Measurements from ENCODE around the gene RC3H2.

Gene RC3H2, protein sequence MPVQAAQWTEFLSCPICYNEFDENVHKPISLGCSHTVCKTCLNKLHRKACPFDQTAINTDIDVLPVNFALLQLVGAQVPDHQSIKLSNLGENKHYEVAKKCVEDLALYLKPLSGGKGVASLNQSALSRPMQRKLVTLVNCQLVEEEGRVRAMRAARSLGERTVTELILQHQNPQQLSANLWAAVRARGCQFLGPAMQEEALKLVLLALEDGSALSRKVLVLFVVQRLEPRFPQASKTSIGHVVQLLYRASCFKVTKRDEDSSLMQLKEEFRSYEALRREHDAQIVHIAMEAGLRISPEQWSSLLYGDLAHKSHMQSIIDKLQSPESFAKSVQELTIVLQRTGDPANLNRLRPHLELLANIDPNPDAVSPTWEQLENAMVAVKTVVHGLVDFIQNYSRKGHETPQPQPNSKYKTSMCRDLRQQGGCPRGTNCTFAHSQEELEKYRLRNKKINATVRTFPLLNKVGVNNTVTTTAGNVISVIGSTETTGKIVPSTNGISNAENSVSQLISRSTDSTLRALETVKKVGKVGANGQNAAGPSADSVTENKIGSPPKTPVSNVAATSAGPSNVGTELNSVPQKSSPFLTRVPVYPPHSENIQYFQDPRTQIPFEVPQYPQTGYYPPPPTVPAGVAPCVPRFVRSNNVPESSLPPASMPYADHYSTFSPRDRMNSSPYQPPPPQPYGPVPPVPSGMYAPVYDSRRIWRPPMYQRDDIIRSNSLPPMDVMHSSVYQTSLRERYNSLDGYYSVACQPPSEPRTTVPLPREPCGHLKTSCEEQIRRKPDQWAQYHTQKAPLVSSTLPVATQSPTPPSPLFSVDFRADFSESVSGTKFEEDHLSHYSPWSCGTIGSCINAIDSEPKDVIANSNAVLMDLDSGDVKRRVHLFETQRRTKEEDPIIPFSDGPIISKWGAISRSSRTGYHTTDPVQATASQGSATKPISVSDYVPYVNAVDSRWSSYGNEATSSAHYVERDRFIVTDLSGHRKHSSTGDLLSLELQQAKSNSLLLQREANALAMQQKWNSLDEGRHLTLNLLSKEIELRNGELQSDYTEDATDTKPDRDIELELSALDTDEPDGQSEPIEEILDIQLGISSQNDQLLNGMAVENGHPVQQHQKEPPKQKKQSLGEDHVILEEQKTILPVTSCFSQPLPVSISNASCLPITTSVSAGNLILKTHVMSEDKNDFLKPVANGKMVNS

DNA sequence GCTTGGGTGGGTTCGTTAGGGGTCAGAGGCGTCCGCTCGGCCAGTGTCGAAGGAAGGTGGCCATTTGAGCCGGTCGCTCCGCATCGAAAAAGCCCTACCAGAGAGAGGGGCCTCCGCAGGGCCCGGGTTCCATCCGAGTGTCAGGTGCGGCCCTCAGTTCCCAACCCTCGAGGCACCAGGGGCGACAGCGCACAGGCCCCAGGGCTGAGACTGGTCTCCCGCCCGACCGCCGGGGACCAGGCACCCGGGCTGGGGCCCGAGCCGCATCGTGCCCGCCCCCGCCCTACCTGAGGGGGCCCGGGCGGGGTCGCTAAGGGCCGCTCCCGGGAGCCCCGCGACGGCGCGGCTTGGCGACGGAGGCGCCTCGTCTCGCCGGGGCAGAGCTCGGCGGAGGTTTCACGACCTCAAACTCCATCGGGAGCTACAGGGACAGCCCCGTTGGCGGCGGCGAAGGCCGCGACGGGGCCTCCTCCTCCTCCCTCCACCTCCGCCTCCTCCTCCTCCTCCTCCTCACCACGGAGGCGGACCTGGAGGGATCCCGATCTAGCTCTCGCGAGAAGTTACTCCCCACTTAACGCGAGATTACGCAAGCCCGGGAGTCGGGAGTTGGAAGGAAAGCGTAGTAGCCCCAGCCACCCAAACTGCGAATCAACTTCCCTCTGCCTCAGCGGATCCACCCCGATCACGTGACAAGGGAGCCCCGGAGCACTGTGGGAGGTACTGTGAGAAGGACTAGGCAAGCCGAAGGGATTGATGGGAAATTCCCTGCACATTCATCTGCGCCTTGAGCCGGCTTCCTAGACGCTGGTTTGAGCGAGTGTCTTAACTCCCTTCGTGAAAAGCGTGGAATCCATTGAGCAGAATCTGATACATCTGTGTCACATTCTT lies at the start of gene RC3H2:
RC3H2 (minus strand) TSS at position 537 of the 888 bp plus-strand sequence. CDS start 7,850 bp downstream, outside the sequence.
- DNase-seq, result peak; percentile 95

DNA sequence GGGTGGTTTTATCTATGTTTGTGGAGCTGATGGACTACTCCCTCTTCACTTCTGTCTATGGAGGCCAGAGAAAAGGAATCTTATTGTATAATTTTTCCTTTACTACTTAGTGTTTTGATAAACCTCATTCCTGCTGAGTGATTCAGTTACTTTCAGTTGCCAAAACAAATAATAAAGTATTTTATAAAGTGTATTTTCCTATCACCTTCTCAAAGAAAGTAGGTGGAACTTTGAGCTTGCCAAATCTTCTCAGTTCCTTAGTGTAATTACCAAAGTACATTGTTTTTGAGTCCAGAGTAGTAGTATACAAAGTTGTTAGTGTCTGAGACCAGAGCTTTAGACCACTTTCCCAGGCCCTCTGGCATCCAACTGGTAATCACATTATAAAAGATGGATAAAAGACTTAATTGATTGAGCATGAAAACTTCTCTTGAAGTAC lies 49.1 kb upstream of the RC3H2 start:
- DNase-seq, result no peak

DNA sequence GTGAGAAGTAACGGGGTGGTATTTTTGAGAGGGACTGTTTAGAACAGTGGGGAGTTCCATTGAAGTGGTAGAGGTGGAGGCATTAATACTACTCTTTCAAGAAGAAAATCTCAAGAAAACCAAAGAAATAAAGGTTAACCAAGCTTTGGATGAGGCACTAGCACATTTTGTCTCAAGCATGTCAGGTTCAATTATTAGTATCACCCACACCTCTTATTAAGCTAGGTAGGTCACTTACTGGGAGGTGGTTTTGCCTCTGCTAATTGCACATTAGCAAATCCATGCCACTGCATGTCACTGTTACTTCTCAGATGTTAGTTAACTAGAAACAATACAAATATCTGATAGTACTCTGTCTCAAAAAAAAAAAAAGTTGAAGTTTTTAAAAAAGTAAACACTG lies 45.9 kb upstream of the RC3H2 start:
- DNase-seq, result no peak

DNA sequence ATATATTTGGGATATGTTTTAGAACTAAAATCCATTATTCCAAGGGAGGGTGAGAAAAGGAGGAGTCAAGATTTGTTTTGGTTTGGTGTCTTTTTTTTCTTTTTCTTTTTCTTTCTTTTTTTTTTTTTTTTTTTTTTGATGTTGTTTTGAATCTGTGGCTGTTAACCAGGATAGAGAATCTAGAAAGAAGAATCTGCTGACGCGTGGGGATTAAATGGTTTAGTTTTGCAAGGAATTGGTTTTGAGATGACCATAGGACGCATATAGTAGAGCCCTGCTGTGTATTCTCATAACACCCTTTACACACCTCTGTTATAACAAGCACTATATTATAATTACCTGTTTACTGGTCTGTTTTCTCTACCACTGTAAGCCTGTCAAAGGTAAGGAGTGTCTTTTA lies 45.1 kb upstream of the RC3H2 start:
- no peak for DNase-seq

DNA sequence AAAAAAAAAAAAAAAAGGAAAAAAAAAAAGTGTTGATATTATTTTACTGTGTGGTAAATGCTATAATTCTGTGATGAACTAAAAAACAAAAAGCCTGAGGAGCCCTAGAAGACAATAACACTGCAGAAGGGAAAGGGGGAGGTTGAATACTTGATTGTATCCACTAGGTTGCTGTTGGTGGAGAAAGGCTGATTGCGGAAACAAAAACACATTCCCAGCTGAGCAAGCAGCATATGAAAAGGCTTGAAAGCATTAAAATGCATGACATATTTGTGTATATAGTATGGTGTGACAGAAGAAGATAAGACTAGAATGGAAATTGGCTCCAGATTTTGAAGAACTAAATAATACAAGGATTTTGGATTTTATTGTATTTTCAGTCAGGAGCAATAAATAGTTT lies 44.5 kb upstream of the RC3H2 start:
- DNase-seq, result no peak

DNA sequence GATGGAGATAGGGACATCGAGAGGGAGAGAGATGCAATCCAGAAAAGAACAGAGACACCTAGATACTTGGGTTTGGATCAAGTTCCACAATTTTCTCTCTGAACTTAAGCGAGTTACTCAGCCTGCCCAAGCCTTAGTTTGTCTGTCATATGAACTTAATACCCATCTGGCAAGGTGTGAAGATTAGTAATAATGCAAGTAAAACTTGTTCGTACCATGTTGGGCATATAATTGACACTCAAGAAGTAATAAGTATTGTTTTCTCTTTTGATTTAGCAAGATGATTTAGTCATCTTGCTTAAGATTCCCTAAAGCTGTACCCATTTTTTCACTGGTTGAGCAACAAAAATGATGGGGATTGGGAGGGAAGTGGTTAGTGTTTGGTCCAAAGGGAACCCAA lies 43.2 kb upstream of the RC3H2 start:
- DNase-seq, result no peak

DNA sequence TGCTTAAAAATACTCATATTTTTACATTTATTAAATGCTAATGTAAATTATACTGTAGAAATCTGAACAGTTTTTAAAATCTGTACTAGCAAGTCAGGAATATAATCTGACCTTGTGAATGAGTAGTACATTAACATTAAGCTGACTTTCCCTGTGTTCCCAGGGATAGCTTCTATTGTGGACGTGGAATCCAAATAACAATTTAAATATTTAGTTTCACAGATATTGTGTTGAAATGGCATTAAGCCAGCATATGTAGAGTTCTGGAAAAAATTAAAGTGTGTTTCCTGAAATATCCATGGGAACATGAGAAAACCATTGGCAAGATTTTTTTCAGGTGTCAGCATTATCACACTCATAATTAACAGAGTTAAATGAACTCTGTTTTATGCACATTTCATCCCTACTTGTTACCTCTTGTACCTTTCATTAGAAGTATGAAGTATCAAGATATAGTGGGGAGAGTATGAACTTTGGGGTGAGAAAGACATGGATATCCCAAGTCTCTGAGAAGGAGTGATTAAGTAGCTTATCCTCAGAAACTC lies 41.4 kb upstream of the RC3H2 start:
- DNase-seq, result no peak

DNA sequence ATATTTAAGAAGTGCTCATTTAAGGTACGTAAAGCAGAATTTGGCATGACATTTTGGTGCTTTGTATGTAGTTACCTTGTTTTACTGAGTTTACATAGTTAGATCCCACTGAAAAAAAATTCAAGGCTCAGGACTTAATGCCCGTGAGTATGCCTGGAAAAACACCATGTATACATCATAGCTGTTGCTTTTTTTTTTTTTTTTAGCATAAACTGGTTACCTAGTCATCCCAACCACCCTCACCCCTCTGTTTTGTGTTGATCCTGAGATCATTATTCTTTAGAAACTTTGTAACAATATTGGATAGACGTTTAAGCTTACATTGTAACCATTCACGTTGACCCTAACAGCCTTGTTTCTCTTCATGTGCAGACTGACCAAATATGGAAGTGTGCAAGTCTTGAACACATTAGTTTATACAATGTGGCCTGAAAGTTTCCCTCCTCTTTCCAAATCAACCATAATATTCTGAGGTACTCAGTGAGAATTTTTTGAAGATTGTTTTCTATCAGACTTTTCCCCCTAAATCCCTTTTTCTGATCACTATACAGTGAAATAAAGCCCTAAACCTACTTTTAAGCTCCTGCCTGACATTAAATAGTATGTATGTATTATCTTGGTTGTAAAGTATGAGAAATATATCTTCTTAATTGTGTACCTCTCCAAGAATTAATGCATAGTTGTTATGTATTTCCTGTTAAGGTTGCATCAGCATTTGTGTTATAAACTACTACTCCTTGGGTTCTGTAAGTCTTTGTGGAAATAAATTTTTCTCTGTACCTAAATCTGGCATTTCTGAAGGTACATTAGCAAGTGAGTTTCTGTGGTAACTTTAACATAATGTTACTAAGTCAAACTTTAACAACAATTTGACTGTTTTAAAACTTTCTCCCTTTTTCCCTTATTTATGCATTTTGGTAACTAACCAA lies 40.1 kb upstream of the RC3H2 start:
- no peak for DNase-seq

DNA sequence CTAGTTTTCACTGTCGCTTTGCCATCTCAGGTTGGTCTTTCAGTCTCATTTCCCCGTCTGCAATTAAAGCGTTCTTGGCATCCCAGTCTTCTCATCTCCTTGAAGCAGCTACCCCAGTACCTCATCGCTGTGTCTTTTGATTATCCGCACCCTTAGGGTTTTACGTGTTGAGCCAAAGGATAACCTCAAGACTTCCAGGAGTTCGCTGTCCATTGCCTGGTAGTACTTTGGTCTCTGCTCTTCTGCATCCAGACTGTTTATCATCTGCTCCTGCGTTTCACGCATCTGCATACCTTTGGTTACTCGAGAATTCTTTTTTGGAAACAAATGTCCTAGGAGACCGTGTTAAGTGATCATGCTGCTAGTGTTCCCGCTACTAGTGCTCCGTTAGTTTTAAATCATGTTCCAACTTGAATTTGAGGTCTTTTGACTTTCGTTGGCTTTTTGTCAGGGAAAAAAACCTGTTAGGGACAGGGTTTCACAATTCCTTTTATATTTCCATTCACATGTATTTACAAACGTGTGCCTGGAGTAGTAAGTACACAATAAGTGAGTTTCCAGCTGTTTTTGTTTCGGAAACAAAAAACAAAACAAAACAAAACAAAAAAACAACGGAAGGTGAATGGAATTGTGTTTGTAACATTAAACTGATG lies 36.5 kb upstream of the RC3H2 start:
- no peak for DNase-seq

DNA sequence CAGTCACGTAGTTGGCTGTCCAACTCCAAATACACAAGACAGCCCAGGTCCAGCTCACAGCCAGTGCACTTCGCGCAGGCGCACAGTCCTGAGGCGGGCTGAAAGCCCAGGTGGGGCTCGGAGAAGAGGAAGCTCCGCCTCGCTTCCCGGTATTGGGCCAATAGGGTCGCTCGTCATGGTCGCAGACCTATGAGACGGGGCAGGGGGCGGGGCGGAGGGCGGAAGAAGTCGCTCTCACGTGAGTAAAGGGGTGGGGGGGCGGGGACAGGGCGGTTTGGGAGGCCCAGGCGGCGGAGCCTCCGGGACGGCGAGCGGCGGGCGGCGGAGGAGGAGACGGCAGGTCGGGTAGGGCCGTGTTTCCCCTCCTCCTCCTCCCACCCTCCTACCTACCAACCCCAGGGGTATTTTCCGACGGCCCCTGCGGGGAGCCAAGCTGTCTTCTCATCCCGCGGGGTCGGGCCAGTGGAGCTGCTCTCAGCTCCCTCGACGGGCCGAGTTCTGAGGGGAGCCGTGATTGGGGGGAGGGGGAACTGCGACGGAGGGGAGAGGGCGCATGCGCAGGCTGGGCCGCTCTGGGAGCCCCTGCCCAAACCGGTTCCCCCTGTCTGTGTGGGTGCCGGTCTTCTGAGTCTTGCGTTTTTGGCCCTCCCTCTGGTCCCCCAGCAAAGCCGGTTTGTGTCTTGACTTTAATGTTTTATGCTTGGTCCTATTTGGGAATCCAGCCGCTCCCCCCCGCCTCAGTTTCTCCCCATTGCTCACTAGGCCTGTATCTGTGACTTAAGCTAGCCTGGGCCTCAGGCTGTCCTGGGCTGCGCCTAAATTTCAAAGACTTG lies 35.8 kb upstream of the RC3H2 start, which contains the start of gene RABGAP1:
RABGAP1 (plus strand) TSS at position 272 of the 833 bp plus-strand sequence. CDS start 16,040 bp downstream, outside the sequence.
- peak; percentile 96 for DNase-seq

DNA sequence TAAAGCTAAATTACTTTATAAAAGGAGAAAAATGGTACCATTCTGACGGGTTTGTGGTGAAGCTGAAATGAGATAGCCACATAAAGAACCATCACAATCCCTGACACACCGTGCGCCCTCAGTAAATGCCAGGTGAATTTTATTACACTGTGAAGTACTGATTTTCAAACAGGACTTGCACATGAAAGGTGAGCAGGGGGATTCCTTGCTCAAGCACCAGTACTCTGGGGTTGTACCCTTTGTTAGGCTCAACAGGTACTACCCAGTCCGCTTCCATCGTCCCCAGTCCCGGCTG lies 35.2 kb upstream of the RC3H2 start:
- no peak for DNase-seq

DNA sequence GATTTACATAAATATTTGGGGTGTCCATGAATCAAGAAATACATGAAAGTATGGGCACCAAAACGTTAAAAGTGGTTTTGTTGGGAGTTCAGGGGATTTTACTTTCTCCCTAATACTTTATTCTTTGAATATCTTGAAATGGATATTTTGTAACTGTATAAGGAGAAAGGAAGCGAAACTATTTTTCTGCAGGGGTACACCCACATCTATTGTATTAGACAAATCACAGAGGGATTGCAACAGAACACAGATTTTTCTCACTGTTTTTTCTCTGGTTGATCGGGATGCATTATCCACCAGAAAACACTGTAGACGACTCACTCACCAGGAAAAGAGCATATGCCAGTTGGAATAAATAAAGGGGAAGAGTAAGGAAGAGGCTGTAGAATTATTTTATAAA lies 34.4 kb upstream of the RC3H2 start:
- no peak for DNase-seq

DNA sequence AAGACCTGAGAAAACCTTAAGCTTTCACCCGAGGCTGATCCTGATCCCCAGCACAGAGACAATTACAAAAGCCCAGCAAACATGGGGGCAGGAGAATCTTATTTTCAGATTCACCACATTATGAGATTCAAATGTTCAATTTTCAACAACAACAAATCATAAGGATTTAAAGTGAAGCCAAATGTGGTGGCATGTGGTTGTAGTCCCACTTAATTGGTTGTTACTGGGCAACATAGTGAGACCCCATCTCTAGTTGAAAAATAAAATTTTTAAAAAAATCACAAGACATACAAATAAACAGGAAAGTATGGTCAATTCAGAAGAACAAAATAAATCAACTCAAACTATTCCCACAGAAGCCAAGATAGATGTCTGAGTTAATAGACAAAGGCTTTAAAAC lies 31.7 kb upstream of the RC3H2 start:
- no peak for DNase-seq

DNA sequence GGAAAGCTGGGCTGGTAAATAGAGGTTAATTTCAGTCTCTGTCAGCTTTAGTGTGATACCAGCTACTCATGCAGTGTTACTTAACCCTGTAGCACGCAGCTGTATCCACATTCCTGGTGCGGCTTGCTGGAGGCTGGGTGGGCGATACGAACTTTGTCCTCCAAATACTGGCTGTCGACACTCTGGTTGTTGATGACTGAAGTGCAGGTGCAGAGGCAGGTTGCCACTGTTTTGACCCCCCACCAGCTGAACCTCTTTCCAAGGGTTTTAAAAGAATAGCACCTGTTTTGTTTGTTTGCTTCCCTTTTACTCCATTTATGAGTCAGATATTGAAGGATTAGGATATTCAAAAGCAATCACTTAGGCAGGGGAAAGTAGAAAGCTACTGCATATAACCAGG lies 31.3 kb upstream of the RC3H2 start:
- DNase-seq, result no peak

DNA sequence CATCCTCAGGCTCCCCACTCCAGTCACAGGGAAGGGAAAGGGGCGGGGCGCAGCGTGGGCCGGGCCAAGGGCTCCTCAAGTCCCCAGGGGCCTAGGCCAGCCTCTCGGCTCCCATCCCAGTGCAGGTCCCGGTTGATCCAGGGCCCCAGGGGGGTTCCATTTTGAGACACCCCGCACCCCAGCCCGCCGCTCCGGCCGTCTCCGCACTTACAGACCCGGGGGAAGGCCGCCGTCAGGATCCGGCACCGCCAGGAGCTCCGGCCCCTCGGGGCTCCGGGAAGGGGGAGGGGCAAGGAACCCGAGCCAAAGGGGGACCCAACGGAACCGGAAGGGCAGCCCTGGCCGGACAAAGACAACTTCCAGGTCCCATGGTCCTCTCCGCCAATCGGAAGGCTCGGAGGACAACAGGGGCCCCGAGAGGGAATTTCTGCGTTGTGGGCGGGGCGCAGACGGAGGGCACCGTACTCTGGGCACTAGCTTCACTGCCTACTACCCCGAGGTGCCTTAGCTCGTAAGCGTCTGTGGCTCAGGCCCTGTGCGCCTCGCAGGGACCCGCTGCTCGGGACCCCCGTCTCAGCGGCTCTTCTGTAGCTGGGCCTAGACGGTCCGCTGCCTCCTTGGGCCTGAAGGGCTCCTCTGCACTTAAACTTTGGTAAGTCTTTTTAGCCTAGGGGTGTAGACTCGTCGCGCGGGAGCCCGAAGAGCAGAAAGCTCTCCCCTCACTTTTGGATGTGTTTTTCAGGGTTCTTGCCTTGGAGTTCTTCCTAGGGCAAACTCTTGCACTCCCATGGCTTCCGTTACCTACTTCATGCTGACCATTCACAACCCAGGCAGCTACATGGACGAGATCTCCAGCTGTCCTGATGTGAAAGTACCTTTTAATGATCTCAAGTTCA lies 26.3 kb upstream of the RC3H2 start, which contains the start of gene ZBTB26:
ZBTB26 (minus strand) TSS at position 287 of the 896 bp plus-strand sequence. CDS start 11,578 bp downstream, outside the sequence.
- DNase-seq, result peak; percentile 87

DNA sequence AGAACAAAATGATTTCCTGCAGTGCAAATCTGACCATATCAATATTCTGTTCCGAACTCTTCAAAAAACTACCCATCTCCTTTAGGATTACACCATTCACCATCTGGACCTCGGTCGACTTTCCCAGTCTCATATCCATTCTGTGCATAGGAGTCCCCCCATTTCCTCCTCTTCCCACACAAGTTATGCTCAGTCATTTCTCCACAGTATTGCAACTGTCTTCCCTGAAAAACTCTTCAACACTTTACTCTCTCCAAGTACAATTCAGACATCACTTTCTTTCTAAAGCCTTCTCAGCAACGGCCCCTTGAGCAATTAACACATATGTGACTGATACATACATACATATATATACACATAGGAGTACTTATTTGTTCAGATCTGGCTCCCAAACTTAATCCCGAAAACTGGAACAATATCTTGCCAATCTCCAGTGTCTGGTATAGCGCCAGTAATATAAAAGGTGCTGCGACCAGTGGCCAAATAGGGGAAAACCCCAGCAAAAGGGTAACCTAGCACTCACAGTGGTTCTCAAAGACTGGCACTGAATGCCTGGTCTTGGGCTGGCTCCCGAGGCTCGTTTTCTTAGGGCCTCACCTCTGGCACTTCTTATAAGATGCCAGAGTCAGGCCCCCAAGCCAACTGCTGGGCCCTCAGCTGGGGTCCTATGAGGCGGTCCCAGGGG lies 25.5 kb upstream of the RC3H2 start:
- DNase-seq, result no peak

DNA sequence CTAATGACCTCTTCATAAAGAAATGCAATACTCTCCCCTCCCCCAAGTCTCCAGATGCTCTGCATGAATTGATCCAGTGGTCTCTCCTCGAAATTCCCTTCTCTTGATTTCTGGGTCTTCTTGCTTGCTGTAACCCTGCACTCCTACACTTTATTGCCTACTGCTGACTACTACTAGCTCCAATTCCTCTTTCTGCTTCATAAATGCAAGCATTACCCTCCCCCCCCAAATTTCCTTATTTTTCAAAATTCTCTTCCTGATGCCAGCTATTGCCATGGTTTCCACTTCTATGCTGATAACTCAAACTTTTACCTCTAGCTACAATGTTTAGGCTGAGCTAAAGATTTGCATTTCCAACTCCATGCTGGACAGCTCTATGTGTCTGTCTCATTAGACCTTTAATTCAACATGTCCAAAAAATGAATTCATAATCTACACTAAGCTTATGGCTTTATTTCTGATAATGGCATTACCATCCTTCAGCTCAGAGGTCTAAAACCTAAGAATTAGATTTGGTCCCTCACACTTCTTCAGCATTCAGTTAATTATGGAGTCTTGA lies 24.7 kb upstream of the RC3H2 start:
- DNase-seq, result no peak

Data from NK-92 treated with Interleukin-12 subunit alpha and Interleukin-12 subunit beta, amount 100 ng/mL, for 24 hours (cell line).